H9 (cell line): ENCODE results near the gene KIF7. TPM values are rescaled to one million over a fixed set of nuclear protein-coding genes. Genes with fewer than 3 reads are reported as not detected.

Experiments used
- DNase-seq: peaks from one replicate; pipeline ENCODE4 v3.0.0-alpha.2; 2017
- H2AFZ ChIP-seq: one replicate; pipeline ENCODE4 v1.6.1; 2013; ENCODE audit warnings: mild to moderate bottlenecking, low read length, control low read depth, moderate library complexity
- H2AK5ac ChIP-seq: 2 replicates; pipeline ENCODE4 v1.6.1; 2013; ENCODE audit warnings: low read length, control low read depth, mixed read lengths; ENCODE audit not compliant: insufficient read length
- H2BK120ac ChIP-seq: one replicate; pipeline ENCODE4 v1.6.1; 2013; ENCODE audit warnings: low read depth, mild to moderate bottlenecking, low read length, control low read depth, inconsistent platforms; ENCODE audit not compliant: poor library complexity, severe bottlenecking
- H2BK12ac ChIP-seq: 2 replicates; pipeline ENCODE4 v1.6.1; 2013; ENCODE audit warnings: low read length, control low read depth, mixed read lengths, low read depth; ENCODE audit not compliant: insufficient read length
- H2BK15ac ChIP-seq: 2 replicates; pipeline ENCODE4 v1.6.1; 2013; ENCODE audit warnings: low read depth, low read length, control low read depth
- H2BK20ac ChIP-seq: one replicate; pipeline ENCODE4 v1.6.1; 2013; ENCODE audit warnings: low read depth, mild to moderate bottlenecking, low read length, control low read depth, inconsistent platforms; ENCODE audit not compliant: poor library complexity, severe bottlenecking
- H2BK5ac ChIP-seq: 2 replicates; pipeline ENCODE4 v1.6.1; 2013; ENCODE audit warnings: low read length, control low read depth, mixed read lengths; ENCODE audit not compliant: insufficient read length
- H3K14ac ChIP-seq: 2 replicates; pipeline ENCODE4 v1.6.1; 2013; ENCODE audit warnings: low read length, control low read depth; ENCODE audit not compliant: insufficient read depth
- H3K18ac ChIP-seq: 2 replicates; pipeline ENCODE4 v1.6.1; 2013; ENCODE audit warnings: low read depth, mild to moderate bottlenecking, mixed read lengths, low read length, control low read depth; ENCODE audit not compliant: insufficient read length
- H3K23ac ChIP-seq: 2 replicates; pipeline ENCODE4 v1.6.1; 2013; ENCODE audit warnings: low read length, control low read depth, mixed read lengths, low read depth; ENCODE audit not compliant: insufficient read length
- H3K23me2 ChIP-seq: 2 replicates; pipeline ENCODE4 v1.6.1; 2013; ENCODE audit warnings: low read depth, mild to moderate bottlenecking, mixed read lengths, low read length, control low read depth; ENCODE audit not compliant: insufficient read length, poor library complexity, severe bottlenecking
- H3K27ac ChIP-seq: 2 replicates; pipeline ENCODE4 v1.5.1; 2013; ENCODE audit warnings: low read length, control low read depth, mixed read lengths, low read depth; ENCODE audit not compliant: insufficient read length
- H3K27me3 ChIP-seq: 2 replicates; pipeline ENCODE4 v1.6.1; 2013; ENCODE audit warnings: low read length, control low read depth, inconsistent platforms; ENCODE audit not compliant: insufficient read depth
- H3K4ac ChIP-seq: 2 replicates; pipeline ENCODE4 v1.6.1; 2013; ENCODE audit warnings: low read depth, mild to moderate bottlenecking, control low read depth, inconsistent platforms, low read length, moderate library complexity
- H3K4me1 ChIP-seq: 2 replicates; pipeline ENCODE4 v1.6.1; 2013; ENCODE audit warnings: low read length, control low read depth, inconsistent platforms; ENCODE audit not compliant: insufficient read depth
- H3K4me2 ChIP-seq: 2 replicates; pipeline ENCODE4 v1.6.1; 2013; ENCODE audit warnings: low read length, control low read depth, mixed read lengths; ENCODE audit not compliant: insufficient read length, insufficient read depth
- H3K56ac ChIP-seq: 2 replicates; pipeline ENCODE4 v1.6.1; 2013; ENCODE audit warnings: low read depth, mild to moderate bottlenecking, mixed read lengths, low read length, control low read depth; ENCODE audit not compliant: insufficient read length
- H3K79me1 ChIP-seq: 2 replicates; pipeline ENCODE4 v1.6.1; 2013; ENCODE audit warnings: low read depth, mild to moderate bottlenecking, moderate library complexity, low read length, control low read depth, inconsistent platforms; ENCODE audit not compliant: insufficient read depth, poor library complexity, severe bottlenecking
- H3K79me2 ChIP-seq: 2 replicates; pipeline ENCODE4 v1.6.1; 2013; ENCODE audit warnings: low read length, control low read depth, inconsistent platforms; ENCODE audit not compliant: insufficient read depth
- H3K9ac ChIP-seq: 2 replicates; pipeline ENCODE4 v1.6.1; 2013; ENCODE audit warnings: low read length, control low read depth, mixed read lengths; ENCODE audit not compliant: insufficient read length; ENCODE audit errors: extremely low read depth
- H3K9me3 ChIP-seq: one replicate; pipeline ENCODE4 v1.6.1; 2013; ENCODE audit warnings: low read depth, low read length, inconsistent platforms; ENCODE audit not compliant: control insufficient read depth
- H3T11ph ChIP-seq: one replicate; pipeline ENCODE4 v1.6.1; 2013; ENCODE audit warnings: mild to moderate bottlenecking, low read length, control low read depth, inconsistent platforms
- H4K20me1 ChIP-seq: one replicate; pipeline ENCODE4 v1.6.1; 2013; ENCODE audit not compliant: control insufficient read depth, insufficient read length, insufficient read depth
- H4K5ac ChIP-seq: 2 replicates; pipeline ENCODE4 v1.6.1; 2013; ENCODE audit warnings: low read depth, mild to moderate bottlenecking, mixed read lengths, low read length, control low read depth; ENCODE audit not compliant: insufficient read length
- H4K8ac ChIP-seq: replicated peaks from 2 replicates; pipeline ENCODE4 v1.6.1; 2013; ENCODE audit warnings: low read length, control low read depth, mixed read lengths, low read depth; ENCODE audit not compliant: insufficient read length
- H4K91ac ChIP-seq: 2 replicates; pipeline ENCODE4 v1.6.1; 2013; ENCODE audit warnings: low read depth, mild to moderate bottlenecking, moderate library complexity, mixed read lengths, low read length, control low read depth; ENCODE audit not compliant: insufficient read length
- H3K27ac Mint-ChIP-seq, 3 experiments: 2 replicates in 2 of 3; 3 replicates in 1 of 3; pipeline ENCODE4 v1.8.0; 2020 to 2021; ENCODE audit warnings: mixed read lengths in 3 of 3, mild to moderate bottlenecking in 1 of 3, moderate library complexity in 1 of 3
- H3K27me3 Mint-ChIP-seq: 2 replicates; pipeline ENCODE4 v1.8.0; 2021; ENCODE audit warnings: low read depth, mild to moderate bottlenecking, moderate library complexity, mixed read lengths
- H3K36me3 Mint-ChIP-seq, 3 experiments: 2 replicates in 2 of 3; 3 replicates in 1 of 3; pipeline ENCODE4 v1.8.0; 2020 to 2021; ENCODE audit warnings: low read depth in 3 of 3, mixed read lengths in 3 of 3; ENCODE audit not compliant: insufficient read depth in 1 of 3
- H3K4me1 Mint-ChIP-seq, 2 experiments: 2 replicates each; pipeline ENCODE4 v1.8.0; 2020; ENCODE audit warnings: mixed read lengths in 2 of 2
- H3K4me3 Mint-ChIP-seq, 2 experiments: 2 replicates in 1 of 2; 3 replicates in 1 of 2; pipeline ENCODE4 v1.8.0; 2020 to 2021; ENCODE audit warnings: mild to moderate bottlenecking in 2 of 2, mixed read lengths in 2 of 2, moderate library complexity in 1 of 2
- H3K9me3 Mint-ChIP-seq, 2 experiments: 2 replicates in 1 of 2; 3 replicates in 1 of 2; pipeline ENCODE4 v1.8.0; 2020; ENCODE audit warnings: mild to moderate bottlenecking in 2 of 2, mixed read lengths in 2 of 2, moderate library complexity in 1 of 2
- WGBS: extraction: QIAGEN DNeasy Blood & Tissue Kit; methylation state at CpG from one replicate; pipeline ENCODE4 v1.1.7; 2013; ENCODE audit warnings: missing lambda C conversion rate, low lambda C conversion rate, mixed read lengths; ENCODE audit not compliant: insufficient read length; ENCODE audit errors: extremely low coverage; 5-methylcytosine and 5-hydroxymethylcytosine counted together
- total RNA-seq: library from RNA; stranded (reverse); gene quantifications from 2 replicates; pipeline ENCODE4 v1.2.1, GENCODE V29; 2021
- TF ChIP-seq, protein P1 (sequence below): fragments of 200-600 bp; sonication (generic); conservative IDR thresholded peaks from 3 replicates; pipeline ENCODE4 v1.8.0; 2021; ENCODE audit warnings: antibody characterized with exemption, mild to moderate bottlenecking

KIF7 gene
- total RNA-seq, 1 experiment from 2014 or later = 22.0 TPM

GRCh38 chr15:89616228-89616627 is 39.0 kb downstream of the KIF7 start:
- H4K91ac ChIP-seq = no peak overlapping the region
- no peaks in the 10 kb centered on the region for H3K27me3 ChIP-seq
- peaks cover 54 to 90% (median 76%) of the 10 kb centered on the region in 3 experiments for H3K36me3 Mint-ChIP-seq
- H3K4me2 ChIP-seq = no peak overlapping the region
- no peak overlapping the region for H2BK12ac ChIP-seq
- H3K4me3 Mint-ChIP-seq = no peak overlapping the region
- H3K14ac ChIP-seq = no peak overlapping the region
- no peak overlapping the region for H2AK5ac ChIP-seq
- no peak overlapping the region for H3K18ac ChIP-seq
- no peaks in the 10 kb centered on the region for H3K27me3 Mint-ChIP-seq
- no peak overlapping the region for H4K5ac ChIP-seq
- no peak overlapping the region for H2BK5ac ChIP-seq
- no peaks in the 10 kb centered on the region; a peak in 1 of 5 replicates for H3K9me3 Mint-ChIP-seq
- no peaks in the 10 kb centered on the region for H3K79me2 ChIP-seq
- no peak overlapping the region for H3K56ac ChIP-seq
- H3K27ac ChIP-seq = no peak overlapping the region
- no peak overlapping the region for H3K4ac ChIP-seq
- TF ChIP-seq, protein P1, sequence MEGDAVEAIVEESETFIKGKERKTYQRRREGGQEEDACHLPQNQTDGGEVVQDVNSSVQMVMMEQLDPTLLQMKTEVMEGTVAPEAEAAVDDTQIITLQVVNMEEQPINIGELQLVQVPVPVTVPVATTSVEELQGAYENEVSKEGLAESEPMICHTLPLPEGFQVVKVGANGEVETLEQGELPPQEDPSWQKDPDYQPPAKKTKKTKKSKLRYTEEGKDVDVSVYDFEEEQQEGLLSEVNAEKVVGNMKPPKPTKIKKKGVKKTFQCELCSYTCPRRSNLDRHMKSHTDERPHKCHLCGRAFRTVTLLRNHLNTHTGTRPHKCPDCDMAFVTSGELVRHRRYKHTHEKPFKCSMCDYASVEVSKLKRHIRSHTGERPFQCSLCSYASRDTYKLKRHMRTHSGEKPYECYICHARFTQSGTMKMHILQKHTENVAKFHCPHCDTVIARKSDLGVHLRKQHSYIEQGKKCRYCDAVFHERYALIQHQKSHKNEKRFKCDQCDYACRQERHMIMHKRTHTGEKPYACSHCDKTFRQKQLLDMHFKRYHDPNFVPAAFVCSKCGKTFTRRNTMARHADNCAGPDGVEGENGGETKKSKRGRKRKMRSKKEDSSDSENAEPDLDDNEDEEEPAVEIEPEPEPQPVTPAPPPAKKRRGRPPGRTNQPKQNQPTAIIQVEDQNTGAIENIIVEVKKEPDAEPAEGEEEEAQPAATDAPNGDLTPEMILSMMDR = no peak
- no peak overlapping the region for H4K8ac ChIP-seq
- no peaks in the 10 kb centered on the region for H3K9me3 ChIP-seq
- no peak overlapping the region for H3K9ac ChIP-seq
- H2BK15ac ChIP-seq = no peak overlapping the region
- no peaks in the 10 kb centered on the region for H3K4me1 ChIP-seq
- no peaks in the 10 kb centered on the region for H3K79me1 ChIP-seq
- no peak overlapping the region for H3T11ph ChIP-seq
- no peaks in the 10 kb centered on the region for H4K20me1 ChIP-seq
- H2AFZ ChIP-seq = no peak overlapping the region
- no peak overlapping the region for H2BK20ac ChIP-seq
- H3K23me2 ChIP-seq = no peaks in the 10 kb centered on the region
- no peak for DNase-seq
- no peak overlapping the region for H3K27ac Mint-ChIP-seq
- no peak overlapping the region for H3K23ac ChIP-seq
- no CpG with 5 or more reads among the region's 4 CpGs for WGBS
- no peaks in the 10 kb centered on the region for H3K4me1 Mint-ChIP-seq
- no peak overlapping the region for H2BK120ac ChIP-seq
